EH (cell line): ENCODE measurements around the gene MYO1G.
A peak's percentile ranks its signal among the peaks of the same experiment; 100 is the strongest.
"Not testable (repeated sequence)": the region's sequence is repeated elsewhere in the genome, so short reads cannot be mapped to it uniquely, and the experiment has no call there.

Experiments
- DNase-seq: peaks from one replicate; pipeline ENCODE4 v3.0.0-alpha.2; 2015; ENCODE audit warnings: low read depth

MYO1G gene

GRCh38 chr7:44978511-44979366 lies at the start of gene MYO1G:
TSS of gene MYO1G (minus strand) at chr7:44979015. CDS start at chr7:44978961, 54 bp downstream.
- DNase-seq = no peak

DNA sequence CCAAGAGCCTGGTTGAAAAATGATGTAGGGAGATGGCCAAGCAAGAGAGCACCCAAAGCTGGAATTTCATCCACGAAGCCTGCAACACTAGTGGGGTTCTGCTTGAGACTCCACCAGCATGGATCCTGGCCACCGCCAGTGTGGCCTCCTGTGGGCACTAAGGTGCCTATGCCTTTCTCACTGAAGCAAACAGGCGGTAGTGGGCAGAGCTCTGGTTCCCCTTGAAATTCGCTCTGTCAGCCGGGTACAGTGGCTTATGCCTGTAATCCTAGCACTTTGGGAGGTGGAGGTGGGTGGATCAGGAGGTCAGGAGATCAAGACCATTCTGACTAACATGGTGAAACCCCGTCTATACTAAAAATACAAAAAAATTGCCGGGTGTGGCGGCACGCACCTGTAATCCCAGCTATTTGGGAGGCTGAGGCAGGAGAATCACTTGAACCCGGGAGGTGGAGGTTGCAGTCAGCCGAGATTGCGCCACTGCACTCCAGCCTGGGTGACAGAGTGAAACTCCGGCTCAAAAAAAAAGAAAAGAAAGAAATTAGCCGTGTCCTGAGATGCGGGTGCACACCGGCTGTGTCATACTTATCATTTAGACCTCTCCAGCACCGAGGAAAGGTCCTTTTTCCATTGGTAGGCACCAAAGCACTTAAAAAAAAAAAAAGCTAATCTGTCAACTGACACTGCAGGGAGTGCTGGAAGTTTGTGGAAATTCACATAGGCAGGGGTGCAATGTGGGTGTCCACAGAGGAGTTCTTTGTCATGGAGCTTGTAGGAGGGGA lies 49.5 kb upstream of the MYO1G start:
- no peak for DNase-seq

- no peak for DNase-seq
These were observed 48.9 kb upstream of the MYO1G start for GRCh38 chr7:45027774-45028114.

GRCh38 chr7:45026984-45027773 lies 48.4 kb upstream of the MYO1G start:
- DNase-seq = peak; percentile 47

GRCh38 chr7:45026013-45026412 lies 47.2 kb upstream of the MYO1G start:
- DNase-seq = no peak

DNA sequence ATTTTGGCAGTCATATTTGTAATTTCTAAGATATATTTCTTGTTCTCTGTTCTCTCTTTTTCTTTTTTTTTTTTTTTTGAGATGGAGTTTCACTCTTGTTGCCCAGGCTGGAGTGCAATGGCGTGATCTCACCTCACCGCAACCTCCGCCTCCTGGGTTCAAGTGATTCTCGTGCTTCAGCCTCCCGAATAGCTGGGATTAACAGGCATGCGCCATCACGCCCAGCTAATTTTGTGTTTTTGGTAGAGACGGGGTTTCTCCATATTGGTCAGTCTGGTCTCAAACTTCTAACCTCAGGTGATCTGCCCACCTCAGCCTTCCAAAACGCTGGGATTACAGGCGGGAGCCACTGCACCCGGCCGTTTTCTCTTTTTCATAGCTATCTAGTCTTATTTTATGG lies 46.7 kb upstream of the MYO1G start:
- DNase-seq = not testable (repeated sequence)

DNA sequence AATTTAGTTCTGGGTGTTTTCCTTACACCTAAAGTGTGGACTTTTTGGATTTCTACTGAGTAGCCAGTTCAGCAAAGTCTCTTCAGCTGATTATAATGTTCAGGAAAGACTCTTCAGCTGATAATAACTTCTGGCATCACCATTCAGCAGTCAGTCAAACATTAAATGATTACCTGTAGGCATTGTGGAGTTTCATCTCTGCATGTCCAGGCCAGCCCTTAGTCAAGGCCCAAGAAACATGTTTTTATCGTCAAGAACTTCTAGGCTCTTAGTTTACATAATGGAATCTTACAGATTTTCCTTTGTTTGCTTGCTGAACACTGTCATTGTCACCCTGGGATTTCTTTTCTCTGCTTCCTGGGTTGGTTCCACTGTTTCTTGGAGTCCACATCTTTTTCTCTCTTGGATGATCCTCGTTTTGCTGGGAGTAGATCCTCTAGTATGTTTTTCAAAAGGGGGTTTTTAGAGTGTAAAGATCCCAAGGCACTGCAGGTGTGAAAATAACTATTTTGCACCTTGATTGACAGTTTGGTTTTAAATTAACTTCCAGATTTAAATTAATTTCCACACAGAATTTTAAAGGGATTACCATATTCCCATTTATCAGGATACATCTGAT lies 45.4 kb upstream of the MYO1G start:
- no peak for DNase-seq

GRCh38 chr7:45021604-45022296 lies 42.9 kb upstream of the MYO1G start:
- peak; percentile 43 for DNase-seq

DNA sequence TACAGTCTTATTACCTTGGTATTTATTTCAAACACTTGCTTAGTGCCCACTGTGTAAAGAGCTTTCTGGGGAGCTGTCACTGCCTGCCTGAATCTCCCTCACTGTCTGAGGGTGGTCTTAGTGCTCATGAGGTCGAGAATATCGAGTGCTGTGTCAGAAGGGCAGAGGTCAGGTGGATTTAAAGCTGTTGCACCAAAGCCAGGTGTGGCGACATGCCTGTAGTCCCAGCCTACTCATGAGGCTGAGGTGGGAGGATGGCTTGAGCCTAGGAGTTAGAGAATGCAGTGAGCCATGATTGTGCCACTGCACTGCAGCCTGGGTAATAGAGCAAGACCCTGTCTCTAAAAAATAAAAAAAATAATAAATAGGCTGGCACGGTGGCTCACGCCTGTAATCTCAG lies 42.1 kb upstream of the MYO1G start:
- no peak for DNase-seq

- no peak for DNase-seq
These were observed 38.4 kb upstream of the MYO1G start for GRCh38 chr7:45017253-45017652.

- no peak for DNase-seq
These were observed 36.5 kb upstream of the MYO1G start for GRCh38 chr7:45015313-45015712.

GRCh38 chr7:45013465-45013967 lies 34.7 kb upstream of the MYO1G start:
- no peak for DNase-seq

- DNase-seq = no peak
These were observed 28.9 kb upstream of the MYO1G start for GRCh38 chr7:45007571-45008328.

DNA sequence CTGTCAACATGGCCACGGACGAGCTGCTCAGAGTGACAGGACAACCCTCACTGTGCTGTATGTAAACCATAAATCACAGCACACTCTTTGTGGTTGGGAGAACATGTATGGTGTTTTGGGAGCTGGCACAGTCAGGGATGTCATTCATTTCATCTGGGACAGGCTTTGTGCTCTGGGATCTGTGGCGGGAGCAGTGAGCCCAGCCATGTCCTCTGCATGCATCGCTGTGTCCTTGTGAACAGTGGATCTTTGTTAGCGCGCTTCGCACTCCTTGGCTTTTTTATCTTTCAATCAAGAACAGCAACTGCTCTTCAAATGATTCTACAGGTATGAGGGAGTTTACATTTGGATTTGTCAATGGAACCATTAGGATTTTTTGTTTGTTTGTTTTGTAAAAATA lies 28.3 kb upstream of the MYO1G start:
- DNase-seq = no peak

- no peak for DNase-seq
These were observed 25.0 kb upstream of the MYO1G start for GRCh38 chr7:45003789-45004188.

DNA sequence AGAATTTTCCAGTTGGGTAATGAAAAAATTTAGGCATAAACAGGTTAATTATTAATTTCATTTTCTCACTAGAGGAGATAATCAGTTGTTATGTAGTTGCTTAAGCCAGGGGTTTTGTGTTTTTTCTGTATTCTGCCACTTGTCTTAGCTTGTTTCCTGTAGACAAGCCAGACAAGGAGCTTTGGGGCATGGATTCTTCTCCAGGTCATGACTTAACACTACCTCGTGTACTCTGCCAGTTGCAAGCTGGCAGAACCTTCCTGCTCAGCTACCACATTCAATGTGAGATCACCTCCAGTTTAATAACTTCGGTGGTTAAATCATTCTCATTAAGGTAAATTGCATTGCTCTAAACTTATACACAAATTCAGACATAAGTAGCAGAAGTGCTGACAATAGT lies 23.0 kb upstream of the MYO1G start:
- DNase-seq = no peak

DNA sequence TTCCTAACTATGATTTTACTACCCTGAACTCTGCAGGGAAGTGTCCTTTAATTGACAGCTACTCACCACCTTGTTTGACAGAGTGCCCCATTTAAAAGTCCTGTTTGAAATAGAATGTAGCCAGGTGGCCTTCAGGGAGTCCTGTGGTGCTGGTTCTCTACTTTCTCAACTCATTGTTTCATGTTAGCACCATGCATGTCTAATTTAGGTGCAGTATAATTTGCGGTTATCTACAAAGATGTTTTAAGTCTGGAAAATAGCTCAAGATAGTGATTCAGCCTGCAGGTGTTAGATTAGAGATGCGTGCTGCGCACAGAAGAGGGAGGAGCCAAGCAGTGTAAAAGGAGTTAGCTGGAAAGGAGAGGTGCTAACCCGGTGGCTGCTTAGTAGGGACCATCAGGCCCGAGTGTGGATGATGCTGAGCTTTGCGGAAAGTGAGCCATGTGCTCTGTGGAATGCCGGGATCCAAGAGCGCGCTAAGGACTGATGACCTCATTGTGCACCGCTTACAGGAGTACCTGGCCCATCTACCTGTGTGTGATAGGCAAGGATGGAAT lies 22.4 kb upstream of the MYO1G start:
- no peak for DNase-seq

DNA sequence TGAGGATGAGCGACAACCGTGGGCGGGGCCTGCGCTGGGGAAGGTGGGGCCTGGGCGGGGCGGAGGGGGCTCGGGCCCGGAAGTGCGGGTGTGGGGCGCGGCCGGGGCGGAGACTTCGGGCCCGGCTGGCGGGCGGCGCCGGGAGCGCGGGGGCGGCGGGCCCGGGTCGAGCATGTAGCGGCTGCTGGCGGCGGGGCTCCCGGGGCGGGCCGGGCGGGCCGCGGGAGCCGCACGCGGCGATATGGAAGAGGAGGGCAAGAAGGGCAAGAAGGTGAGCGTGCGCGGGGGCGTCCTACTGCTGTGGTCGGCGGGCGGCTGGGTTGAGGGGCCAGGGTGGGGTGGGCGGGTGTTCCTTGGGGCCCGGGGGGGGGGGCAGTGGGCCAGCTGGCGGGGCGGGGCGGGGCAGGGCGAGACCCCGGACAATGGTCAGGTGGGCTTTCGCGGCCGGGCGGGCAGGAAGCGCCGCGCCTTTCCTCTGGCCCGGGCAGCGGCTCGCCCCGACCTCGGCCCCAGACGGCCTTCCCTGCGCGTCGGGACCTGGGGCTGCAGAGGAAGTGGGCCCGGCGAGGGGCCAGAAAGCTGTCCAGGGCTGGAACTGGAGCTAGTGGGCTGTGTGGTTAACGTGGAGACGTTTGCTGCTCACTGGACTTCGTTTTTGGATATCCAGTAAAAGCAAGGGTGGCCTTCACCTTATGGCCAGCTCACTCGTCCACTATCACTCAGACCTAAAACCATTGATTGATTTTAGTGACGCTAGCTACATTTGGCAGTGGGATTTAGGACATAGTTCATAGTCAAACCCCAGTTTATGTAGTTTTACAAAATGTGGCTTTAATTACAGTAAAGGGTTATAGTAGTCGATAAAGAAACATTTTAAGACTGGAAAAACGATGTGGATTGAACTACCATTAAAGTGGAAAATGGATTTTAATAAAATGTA lies 21.5 kb upstream of the MYO1G start, which contains the start of gene CCM2:
CCM2 (plus strand) TSS at position 109 of the 940 bp plus-strand sequence; CDS start at position 242, 133 bp downstream.
- peak; percentile 65 for DNase-seq
